Right atrium auricular region (tissue), 2 donors: ENCODE results near the gene TAPBPL. TPM values are rescaled to one million over a fixed set of nuclear protein-coding genes. Genes with fewer than 3 reads are reported as not detected.

ENCODE experiments used
- DNase-seq: peaks from one replicate; pipeline ENCODE4 v3.0.0-alpha.2; 2019; ENCODE audit warnings: low spot score
- H3K27ac ChIP-seq, 2 donors: fragments of 200-600 bp; sonication (generic); 1 replicate in 1 of 2; 2 replicates in 1 of 2; pipeline ENCODE4 v1.5.1; 2016 to 2019
- H3K27me3 ChIP-seq, 2 donors: fragments of 200-600 bp; sonication (generic); one replicate each; pipeline versions ENCODE4 v1.5.1 to v1.6.0; 2017 to 2019
- H3K36me3 ChIP-seq: fragments of 200-600 bp; sonication (generic); one replicate; pipeline ENCODE4 v1.5.1; 2016
- H3K4me1 ChIP-seq, 2 donors: fragments of 200-600 bp; sonication (generic); one replicate each; pipeline versions ENCODE4 v1.5.1 to v1.6.0; 2017 to 2019
- H3K4me3 ChIP-seq, 2 donors: fragments of 200-600 bp; sonication (generic); 1 replicate in 1 of 2; 2 replicates in 1 of 2; pipeline ENCODE4 v1.5.1; 2017 to 2019; ENCODE audit warnings: mild to moderate bottlenecking in 1 of 2, moderate library complexity in 1 of 2
- H3K9me3 ChIP-seq, 2 donors: fragments of 200-600 bp; sonication (generic); one replicate each; pipeline ENCODE4 v1.5.1; 2019
- CTCF ChIP-seq, 2 donors: fragments of 200-600 bp; sonication (generic); IDR thresholded peaks; one replicate each; pipeline ENCODE4 v1.5.1; 2019; ENCODE audit warnings: antibody characterized with exemption in 2 of 2
- total RNA-seq, 2 donors: library from RNA; depleted of rRNA; stranded (reverse); fragments of >200 nt; gene quantifications; one replicate each; pipeline ENCODE4 v1.1.0, GENCODE V29; 2016

The TAPBPL gene
- total RNA-seq, 2 donors from 2014 or later = 14.5 to 16.9 TPM

GRCh38 chr12:6450091-6450868 lies 1.6 kb upstream of the TAPBPL start:
- H3K4me1 ChIP-seq = peaks cover 0 to 30% of the 10 kb centered on the region in 2 donors
- peaks cover 7% of the 10 kb centered on the region for H3K36me3 ChIP-seq
- peak overlapping the region; percentile 95 to 97 for H3K27ac ChIP-seq
- no peaks in the 10 kb centered on the region for H3K9me3 ChIP-seq
- DNase-seq = no peak
- peak overlapping the region; percentile 54 to 71 for H3K4me3 ChIP-seq
- no peak for TF ChIP-seq CTCF (IDR thresholded peaks at IDR 0.05)
- no peaks in the 10 kb centered on the region for H3K27me3 ChIP-seq

- TF ChIP-seq CTCF (IDR thresholded peaks at IDR 0.05) = no peak
- Histone ChIP-seq H3K4me3 (peak overlapping the region; percentile 54 to 71), H3K36me3 (peaks cover 7% of the 10 kb centered on the region), H3K4me1 (peaks cover 0 to 30% of the 10 kb centered on the region in 2 donors), H3K9me3 (no peaks in the 10 kb centered on the region), H3K27ac (peak overlapping the region; percentile 95 to 97), H3K27me3 (no peaks in the 10 kb centered on the region)
- DNase-seq = no peak
Measured at GRCh38 chr12:6450869-6451347, 934 bp upstream of the TAPBPL start.

- Histone ChIP-seq H3K4me1 (peaks cover 0 to 30% of the 10 kb centered on the region in 2 donors), H3K36me3 (peaks cover 14% of the 10 kb centered on the region)
- no peak for DNase-seq
Measured at GRCh38 chr12:6452245-6452943, 552 bp downstream of the TAPBPL start.

GRCh38 chr12:6452944-6453630 lies 1.2 kb downstream of the TAPBPL start:
- peak overlapping the region; percentile 54 to 71 for H3K4me3 ChIP-seq
- peak overlapping the region; percentile 95 to 97 for H3K27ac ChIP-seq
- H3K4me1 ChIP-seq = peaks cover 0 to 30% of the 10 kb centered on the region in 2 donors
- H3K27me3 ChIP-seq = no peaks in the 10 kb centered on the region
- DNase-seq = no peak
- TF ChIP-seq CTCF (IDR thresholded peaks at IDR 0.05) = no peak
- H3K9me3 ChIP-seq = no peaks in the 10 kb centered on the region
- H3K36me3 ChIP-seq = peaks cover 21% of the 10 kb centered on the region

More at GRCh38 chr12:6452245-6452943, 552 bp downstream of the TAPBPL start:
- H3K4me3 ChIP-seq = peak overlapping the region; percentile 54 to 71
- H3K27me3 ChIP-seq = no peaks in the 10 kb centered on the region
- no peak for TF ChIP-seq CTCF (IDR thresholded peaks at IDR 0.05)
- peak overlapping the region; percentile 95 to 97 for H3K27ac ChIP-seq
- no peaks in the 10 kb centered on the region for H3K9me3 ChIP-seq

GRCh38 chr12:6457220-6457945 lies 5.5 kb downstream of the TAPBPL start:
- Histone ChIP-seq H3K4me1 (peaks cover 0 to 32% of the 10 kb centered on the region in 2 donors), H3K27ac (no peak overlapping the region), H3K4me3 (no peak overlapping the region), H3K27me3 (no peaks in the 10 kb centered on the region), H3K9me3 (no peaks in the 10 kb centered on the region), H3K36me3 (peaks cover 64% of the 10 kb centered on the region)
- no peak for DNase-seq
- no peak for TF ChIP-seq CTCF (IDR thresholded peaks at IDR 0.05)
